Measurements from ENCODE around the gene CLMN. TPM values are rescaled to one million over a fixed set of nuclear protein-coding genes. Genes with fewer than 3 reads are reported as not detected.

CLMN gene, protein sequence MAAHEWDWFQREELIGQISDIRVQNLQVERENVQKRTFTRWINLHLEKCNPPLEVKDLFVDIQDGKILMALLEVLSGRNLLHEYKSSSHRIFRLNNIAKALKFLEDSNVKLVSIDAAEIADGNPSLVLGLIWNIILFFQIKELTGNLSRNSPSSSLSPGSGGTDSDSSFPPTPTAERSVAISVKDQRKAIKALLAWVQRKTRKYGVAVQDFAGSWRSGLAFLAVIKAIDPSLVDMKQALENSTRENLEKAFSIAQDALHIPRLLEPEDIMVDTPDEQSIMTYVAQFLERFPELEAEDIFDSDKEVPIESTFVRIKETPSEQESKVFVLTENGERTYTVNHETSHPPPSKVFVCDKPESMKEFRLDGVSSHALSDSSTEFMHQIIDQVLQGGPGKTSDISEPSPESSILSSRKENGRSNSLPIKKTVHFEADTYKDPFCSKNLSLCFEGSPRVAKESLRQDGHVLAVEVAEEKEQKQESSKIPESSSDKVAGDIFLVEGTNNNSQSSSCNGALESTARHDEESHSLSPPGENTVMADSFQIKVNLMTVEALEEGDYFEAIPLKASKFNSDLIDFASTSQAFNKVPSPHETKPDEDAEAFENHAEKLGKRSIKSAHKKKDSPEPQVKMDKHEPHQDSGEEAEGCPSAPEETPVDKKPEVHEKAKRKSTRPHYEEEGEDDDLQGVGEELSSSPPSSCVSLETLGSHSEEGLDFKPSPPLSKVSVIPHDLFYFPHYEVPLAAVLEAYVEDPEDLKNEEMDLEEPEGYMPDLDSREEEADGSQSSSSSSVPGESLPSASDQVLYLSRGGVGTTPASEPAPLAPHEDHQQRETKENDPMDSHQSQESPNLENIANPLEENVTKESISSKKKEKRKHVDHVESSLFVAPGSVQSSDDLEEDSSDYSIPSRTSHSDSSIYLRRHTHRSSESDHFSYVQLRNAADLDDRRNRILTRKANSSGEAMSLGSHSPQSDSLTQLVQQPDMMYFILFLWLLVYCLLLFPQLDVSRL
- 100 to 1,000 TPM; 125 to 135 TPM for total RNA-seq
- long read RNA-seq, full-length matches to known transcripts = 9 of 92 reads
- long read RNA-seq, partial matches to known transcripts = 56 of 92 reads
- long read RNA-seq, other reads (novel, unspliced or antisense) = 27 of 92 reads

DNA sequence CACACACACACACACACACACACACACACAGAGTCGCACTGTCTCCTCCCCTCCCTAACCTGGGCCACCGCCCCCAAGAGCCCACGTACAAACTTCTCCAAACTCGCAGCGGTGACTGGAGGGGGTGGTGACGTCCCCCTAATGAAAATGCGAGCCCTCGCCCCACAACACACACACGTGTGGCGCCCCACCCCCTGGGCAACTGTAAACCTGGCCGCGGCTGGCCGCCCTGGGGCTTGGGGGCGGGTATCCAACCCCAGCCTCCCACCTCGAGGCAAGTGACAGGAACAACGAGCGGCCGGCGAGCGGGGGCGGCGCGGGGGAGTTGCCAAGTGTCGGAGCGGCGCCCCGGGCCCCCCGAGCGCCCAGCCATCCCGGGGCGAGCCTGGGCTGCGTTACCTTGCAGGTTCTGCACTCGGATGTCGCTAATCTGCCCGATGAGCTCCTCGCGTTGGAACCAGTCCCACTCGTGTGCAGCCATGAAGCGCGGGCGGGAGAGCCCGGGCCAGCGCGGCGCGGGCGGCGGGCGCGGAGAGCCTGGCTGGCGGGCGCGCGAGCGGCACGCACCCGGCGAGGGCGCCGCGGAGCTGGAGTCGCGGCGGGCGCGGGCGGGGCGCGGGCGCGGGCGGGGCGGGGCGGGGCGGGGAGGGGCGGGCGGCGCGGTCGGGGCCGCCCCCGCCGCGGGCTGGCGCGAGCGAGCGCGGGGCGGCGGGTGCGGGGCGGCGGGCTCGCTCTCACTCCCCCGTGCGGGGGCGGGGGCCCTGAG, at the start of gene CLMN:
CLMN (minus strand) TSS at position 597 of the 766 bp plus-strand sequence; CDS start at position 481, 116 bp downstream.
- DNase-seq (peak; percentile 64 to 71), ATAC-seq (peak; percentile 60)
- intact Hi-C loops (cut with DNase I, micrococcal nuclease) = no loop called here

DNA sequence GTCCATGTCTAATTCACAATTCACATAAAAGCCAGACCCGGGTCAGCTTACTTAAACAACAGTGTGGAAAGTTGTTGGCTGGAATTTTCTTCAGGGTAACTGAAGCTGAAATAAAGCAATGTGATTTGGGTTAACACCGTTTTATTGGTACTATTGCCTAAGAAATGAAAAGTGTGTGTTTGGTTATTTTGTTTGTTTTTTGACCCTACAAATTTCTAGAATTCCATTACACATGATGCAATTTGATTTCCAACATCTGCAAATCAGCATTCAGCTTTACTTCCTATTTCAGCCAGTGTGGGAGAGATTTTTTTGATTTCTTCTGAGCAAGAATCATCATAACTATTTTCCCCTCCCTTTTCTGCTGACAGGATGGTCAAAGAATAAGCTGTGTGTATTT, 45.7 kb upstream of the CLMN start:
- DNase-seq (no peak), ATAC-seq (no peak)
- intact Hi-C loops (cut with DNase I, micrococcal nuclease) = no loop called here

DNA sequence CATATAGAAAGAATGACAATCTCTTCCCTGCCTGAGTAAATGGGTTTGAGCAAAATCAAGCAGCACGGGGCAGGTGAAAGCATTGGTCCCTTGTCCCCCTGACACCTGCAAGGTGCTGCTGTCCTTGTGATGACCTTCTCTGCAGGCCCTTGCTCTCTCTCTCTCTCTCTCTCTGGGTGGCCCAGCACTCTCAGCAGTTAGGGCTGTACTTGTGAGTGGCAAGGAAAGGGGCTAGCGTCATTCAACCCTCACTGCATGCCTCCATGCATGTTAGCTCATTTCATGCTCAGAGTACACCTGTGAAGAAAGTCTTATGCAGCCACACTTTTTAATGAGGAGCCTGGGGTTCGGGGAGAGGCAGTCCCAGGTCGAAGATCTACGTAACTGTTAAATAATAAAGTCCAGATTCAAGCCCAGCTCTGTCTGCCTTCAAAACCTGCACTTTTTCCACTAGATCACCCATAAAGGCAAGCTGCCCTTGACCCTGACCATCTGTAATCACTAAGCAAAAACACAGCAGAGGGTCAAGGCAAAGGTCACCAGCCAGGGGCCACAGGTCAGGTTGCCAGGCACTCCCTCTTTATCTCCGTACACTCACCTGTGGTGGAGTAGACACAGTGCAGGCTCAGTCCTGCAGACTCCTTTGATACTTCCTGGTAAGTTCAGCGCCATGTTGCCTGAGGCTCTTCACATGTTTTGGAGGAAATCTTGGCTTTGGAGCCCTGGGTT, 44.9 kb upstream of the CLMN start:
- no peak for ATAC-seq
- DNase-seq = no peak
- intact Hi-C loops (cut with DNase I, micrococcal nuclease) = no loop called here

DNA sequence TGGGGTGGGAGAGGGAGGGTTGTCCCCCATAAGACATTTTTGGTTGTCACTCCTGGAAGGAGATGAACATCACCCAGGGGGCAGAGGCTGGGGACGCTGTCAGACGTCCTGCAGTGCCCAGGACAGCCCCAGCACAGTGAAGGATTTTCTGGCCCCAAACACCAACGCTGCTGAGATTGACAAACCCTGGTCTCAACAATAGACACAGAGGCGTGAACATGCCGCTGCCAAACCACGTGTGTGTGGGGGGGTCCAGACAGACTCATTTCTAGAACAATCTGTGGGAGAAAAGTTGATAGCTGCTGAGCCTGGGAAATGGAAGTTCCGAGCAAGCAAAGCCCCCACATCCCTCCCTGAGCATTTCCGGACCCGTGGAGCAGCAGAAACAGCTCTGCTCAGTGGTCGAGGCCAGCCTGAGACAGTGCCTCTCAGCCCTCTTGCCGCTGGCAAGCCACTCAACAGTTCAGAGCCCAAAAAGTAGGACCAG, 43.8 kb upstream of the CLMN start:
- DNase-seq (no peak), ATAC-seq (no peak)
- intact Hi-C loops (cut with DNase I, micrococcal nuclease) = no loop called here

DNA sequence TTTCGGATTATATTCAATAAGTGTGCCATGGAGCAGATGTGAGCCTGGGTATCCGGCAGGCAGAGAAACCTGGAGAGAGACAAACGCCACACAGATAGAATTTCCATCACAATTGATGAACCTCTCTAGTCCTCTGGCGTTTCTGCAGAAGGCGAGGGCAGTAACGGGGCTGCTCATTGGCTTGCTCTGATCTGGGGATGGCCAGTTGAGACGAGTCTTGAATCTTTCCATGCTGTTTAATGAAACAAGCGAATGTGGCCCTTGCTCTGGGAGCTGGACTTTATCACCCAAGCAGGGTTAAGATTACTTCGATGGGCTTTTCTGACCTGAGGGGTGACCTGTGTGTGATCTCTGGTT, 42.4 kb upstream of the CLMN start:
- DNase-seq (no peak), ATAC-seq (no peak)
- intact Hi-C loops (cut with DNase I, micrococcal nuclease) = no loop called here

DNA sequence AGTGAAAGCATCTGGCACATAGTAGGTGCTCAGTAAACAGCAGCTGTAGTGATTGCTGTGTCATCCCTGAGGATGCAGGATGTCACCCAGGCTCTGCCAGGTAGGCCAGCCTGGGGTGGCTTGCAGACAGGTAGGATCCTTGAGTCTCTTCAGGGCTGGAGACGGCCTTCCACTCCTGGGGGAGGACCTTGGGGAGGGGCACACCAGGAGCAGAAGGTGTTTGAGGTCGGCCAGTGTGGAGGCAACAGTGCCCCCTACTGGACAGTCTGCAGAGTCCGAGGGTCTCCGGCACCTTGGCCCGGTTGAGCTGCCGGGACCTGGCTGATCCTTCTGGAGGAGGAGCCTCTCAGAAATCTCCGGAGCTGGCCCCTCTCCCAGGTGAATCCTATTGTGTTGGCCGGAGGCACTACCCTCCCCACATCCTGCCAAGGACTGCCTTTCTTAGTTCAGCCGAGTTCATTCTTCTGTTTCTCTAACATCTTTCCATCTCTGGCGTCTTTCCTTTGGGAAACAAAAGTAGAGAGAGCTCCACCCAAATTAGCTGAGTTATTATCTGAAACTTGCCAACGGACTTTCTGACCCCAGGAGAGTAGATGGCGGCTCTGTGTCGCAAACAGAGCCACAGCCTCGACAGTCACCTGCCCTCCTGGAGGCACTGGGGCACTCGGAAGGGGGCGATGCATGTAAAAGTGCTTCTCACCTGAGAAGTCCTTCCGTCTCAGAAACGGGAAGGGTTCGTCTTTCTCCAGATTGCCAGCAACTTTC, 41.8 kb upstream of the CLMN start:
- peak; percentile 62 to 66 for DNase-seq
- ATAC-seq = peak; percentile 92
- intact Hi-C loops (cut with DNase I, micrococcal nuclease) = no loop called here

DNA sequence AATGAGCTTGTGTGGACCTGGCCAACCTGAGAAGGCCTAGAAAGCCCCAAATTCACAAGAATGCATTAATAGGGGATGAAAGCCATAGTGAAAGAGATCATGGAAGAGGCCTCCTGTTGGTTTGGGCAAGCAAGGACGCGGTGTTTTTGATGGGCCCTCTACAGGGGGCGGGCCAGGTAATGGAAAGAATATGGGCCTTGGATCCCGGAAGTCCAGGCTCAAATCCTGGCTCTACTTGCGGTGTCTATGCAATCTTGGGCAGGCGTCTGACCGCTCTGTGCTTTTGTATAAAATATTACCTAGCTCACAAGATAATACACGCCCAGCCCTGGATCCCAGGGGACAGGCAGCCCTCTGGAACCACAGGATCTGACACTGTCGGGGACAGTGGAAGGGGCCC, 41.1 kb upstream of the CLMN start:
- intact Hi-C loops (cut with DNase I, micrococcal nuclease) = no loop called here
- DNase-seq = no peak
- ATAC-seq = peak; percentile 12

DNA sequence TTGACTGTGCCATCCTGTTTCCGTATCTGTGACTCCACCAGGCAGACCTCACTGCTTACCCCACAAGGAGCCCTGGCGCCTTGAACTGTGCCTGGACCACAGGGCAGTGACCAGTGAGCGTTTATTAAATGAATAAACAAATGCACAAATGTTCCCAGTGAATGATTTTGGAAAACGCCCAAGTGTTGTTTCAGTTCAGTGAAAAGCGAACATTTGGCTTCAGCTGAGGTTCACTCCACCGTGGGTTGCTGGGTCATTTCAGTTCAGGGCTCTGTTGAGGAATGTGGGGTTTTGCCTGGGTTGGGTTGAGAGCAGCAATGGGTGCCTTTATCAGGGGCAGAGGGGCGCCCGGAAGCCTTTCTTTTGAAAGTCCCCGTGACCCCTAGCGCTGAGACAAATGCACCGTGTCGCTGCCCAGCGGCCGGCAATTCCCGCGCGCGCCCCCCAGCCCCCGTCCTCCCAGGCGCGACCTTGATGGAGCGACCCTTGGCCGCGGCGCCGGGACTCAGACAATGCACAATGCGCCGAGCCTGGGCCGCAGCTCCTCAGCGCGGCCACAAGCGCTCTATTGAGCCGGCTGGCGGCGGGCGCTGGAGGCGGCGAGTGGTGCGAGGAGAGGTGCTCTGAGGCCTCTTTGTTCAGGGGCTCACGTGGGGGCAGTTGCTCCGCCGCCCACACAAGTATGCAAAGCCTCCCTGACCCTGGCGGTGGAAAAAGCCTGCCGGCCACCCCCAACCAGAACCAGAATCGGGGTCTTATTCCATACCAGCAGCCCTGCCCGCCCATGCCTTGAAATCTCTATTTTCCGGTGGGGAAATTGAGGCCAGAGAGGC, 40.5 kb upstream of the CLMN start:
- no peak for ATAC-seq
- intact Hi-C loops (cut with DNase I, micrococcal nuclease) = no loop called here
- DNase-seq = no peak

DNA sequence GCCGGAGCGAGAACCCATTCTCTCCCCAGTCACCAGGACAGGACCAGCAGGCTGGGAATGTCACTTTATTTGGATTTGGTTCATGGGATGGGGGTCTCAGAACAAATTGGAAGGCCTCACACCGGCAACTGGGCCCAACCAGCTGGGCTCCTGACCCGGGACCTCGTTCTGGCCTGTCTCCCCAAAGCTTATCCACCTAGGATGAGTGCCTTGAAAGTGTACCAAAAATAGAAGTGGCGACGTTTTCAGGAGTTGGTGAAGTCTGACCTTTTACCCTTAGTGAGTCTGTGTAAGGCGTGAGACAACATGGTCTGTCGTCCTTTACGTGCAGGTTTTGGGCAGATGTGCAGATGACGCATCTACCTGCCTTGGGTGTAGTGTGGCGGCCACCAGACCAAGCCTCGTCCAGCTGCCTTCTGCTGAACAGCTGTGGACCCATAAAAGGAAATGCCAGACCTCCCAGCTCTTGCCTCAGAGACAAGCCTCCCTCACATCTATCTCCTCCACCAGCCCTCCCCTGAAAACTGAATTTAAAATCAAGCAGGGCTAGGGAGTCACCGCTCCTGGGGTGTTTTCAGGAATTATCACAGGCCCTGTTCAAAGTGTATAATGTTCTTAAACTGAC, 36.6 kb upstream of the CLMN start:
- DNase-seq = no peak
- intact Hi-C loops (cut with DNase I, micrococcal nuclease) = no loop called here
- no peak for ATAC-seq

DNA sequence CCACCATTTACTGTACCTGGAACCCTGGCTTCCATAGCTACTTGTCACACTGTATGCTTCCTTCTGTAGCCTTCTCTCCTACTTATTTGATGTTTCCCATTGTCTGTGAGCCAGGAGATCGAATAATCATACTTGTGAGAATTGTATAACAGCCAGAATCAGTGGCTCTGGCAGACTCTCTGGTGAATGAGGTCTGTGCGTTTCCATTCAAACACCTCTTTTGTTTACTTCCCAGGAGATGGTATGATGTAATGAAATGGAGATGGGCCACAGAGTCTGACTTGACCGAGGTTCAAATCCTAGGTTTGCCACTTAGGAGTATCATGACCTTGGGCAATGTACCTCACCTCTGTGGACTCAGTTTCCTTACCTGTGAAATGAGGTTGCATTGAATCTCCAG, 35.7 kb upstream of the CLMN start:
- intact Hi-C loops (cut with DNase I, micrococcal nuclease) = no loop called here
- ATAC-seq (no peak), DNase-seq (no peak)

DNA sequence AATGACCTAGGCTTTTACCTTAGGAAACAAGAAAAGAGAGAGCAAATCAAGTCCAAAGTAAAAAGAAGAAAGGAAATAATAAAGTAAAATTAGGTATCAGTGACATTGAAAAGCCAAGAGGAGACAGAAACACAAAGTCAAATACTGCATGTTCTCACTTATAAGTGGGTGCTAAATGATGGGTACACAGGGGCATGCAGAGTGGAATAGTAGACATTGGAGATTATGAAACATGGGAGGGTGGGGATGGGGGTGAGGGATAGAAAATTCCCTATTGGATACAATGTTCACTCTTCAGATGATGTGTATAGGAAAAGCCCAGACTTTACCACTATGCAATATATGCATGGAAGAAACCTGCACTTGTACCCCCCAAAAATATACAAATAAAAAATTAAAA, 35.1 kb upstream of the CLMN start:
- intact Hi-C loops (cut with DNase I, micrococcal nuclease) = no loop called here
- no peak for ATAC-seq
- DNase-seq = no peak

DNA sequence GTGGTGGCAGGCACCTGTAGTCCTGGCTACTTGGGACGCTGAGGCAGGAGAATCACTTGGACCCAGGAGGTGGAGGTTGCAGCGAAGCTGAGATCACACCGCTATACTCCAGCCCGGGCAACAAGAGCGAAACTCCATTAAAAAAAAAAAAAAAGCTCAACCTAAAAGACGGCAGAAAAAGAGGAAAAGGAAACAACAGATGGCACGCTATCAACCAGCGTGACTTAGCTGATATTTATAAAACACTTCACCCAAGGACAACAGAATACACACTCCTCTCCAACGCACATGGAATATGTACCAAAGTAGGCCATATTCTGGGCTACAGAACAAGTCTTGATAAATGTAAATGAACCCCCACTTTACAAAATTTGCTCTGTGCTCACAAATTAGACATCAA, 34.0 kb upstream of the CLMN start:
- intact Hi-C loops (cut with DNase I, micrococcal nuclease) = no loop called here
- DNase-seq (no peak), ATAC-seq (no peak)

DNA sequence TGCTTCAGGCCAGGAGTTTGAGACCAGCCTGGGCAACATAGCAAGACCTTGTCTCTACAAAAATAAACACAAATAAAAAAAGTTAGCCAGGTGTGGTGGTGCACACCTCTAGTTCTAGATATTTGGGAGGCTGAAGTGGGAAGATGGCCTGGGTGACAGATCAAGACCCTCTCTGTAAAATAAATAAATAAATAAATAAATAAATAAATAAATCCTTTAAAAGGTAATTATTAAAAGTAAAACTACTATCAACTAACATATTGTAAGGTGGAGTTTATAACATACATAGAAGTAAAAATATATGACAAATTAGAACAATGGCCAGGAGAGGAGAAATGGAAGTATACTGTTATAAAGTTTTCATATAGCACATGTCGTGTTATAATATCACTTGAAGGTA, 33.3 kb upstream of the CLMN start:
- ATAC-seq (no peak), DNase-seq (no peak)
- intact Hi-C loops (cut with DNase I, micrococcal nuclease) = no loop called here

DNA sequence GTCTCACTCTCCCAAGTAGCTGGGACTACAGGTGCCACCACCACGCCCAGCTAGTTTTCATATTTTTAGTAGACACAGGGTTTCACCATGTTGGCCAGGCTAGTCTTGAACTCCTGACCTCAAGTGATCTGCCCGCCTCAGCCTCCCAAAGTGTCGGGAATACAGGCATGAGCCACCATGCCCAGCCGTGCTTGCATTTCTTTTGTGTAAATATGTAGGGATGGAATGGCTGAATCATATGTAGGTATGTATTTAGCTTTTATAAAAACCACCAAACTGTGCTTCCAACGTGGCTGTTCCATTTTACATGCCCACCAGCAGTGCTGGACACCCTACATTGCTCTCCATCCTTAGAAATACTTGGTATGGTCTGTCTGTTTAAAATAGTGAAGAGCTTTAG, 32.8 kb upstream of the CLMN start:
- ATAC-seq (no peak), DNase-seq (no peak)
- intact Hi-C loops (cut with DNase I, micrococcal nuclease) = no loop called here

DNA sequence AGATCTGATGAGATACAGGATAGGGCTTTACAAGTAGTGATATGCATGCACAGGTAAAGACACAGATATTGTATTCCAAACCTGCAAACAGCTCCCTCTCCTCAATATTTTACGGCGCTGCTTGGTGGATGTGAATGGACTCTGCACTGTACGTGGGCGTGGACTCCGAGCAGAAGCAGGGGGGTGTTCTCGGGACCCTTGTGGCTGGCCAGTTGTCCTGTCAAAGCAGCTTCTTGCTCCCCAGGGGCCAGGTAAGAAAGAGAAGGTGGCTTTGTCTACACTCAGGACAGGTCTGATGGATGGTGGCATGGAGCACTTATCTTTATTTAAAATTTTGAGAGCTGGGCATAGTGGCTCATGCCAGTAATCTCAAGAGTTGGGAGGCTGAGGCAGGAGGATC, 29.5 kb upstream of the CLMN start:
- no peak for DNase-seq
- intact Hi-C loops (cut with DNase I, micrococcal nuclease) = no loop called here
- ATAC-seq = peak; percentile 42

DNA sequence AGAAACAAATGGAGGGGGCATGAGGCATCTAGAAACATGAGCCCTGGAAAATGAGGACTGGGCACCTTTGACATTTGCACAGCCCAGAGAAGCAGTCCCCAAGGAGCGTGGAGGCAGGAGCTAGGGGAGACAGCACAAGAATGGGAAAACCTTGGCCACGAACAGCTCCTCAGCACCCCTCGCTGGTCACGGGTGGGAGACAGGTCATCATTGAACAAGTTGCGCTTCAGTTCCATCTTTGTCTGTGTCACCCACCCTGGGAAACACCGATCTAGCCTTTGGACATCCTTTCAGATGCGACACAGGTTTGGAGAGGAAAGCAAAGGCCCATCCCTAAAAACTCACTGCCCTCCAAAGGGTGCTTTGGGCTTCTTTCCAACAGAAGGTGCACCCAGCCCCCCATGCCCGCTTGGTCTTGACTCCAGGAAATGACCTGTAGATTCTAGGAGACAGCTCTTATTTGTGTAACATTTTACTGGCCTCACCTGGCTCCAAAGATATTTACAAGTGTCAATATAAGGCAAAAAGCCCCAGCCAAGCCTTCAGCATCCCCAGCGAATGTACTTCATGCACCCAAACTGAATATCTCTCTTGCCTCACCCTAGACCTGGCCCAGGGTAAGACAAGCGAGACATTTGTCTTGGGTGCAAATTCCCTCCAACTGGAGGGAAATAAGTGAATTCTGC, 28.8 kb upstream of the CLMN start:
- ATAC-seq (peak; percentile 88), DNase-seq (no peak)
- intact Hi-C loops (cut with DNase I, micrococcal nuclease) = no loop called here
